ENCODE measurements around the gene G3BP1. TPM values are rescaled to one million over a fixed set of nuclear protein-coding genes. Genes with fewer than 3 reads are reported as not detected.
"Not testable (repeated sequence)": the region's sequence is repeated elsewhere in the genome, so short reads cannot be mapped to it uniquely, and the experiment has no call there.

Gene G3BP1
- total and polyA plus RNA-seq, 4 donors, result 75.5 to 131 (median 101) TPM

DNA sequence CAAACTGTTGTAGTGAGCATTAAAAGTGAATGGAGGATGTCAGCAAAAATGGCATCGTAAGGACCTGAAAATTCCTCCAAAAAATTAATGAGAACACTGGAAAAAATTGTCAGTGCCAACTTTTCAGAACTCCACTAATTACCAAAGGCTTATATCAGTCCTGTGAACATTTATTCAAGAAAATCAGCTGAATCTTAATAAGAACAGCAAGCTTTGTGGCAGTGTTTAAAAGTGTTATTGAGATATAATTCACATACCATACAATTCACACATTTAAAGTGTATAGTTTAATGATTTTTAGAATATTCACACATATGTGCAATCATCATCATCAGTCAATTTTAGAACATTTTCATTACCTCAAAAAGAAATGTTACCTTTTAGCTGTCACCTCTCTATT is 57.6 kb downstream of the G3BP1 start:
- H3K27ac ChIP-seq (ENCODE audit: low read depth, low read length), result no peak overlapping the region
- DNase-seq (ENCODE audit: low read depth in 4 of 6, low spot score in 6 of 6), result no peak
- no CpG with 5 or more reads among the region's 1 CpG for WGBS (ENCODE audit: insufficient coverage)
- no peaks in the 10 kb centered on the region for H3K36me3 ChIP-seq (ENCODE audit: control insufficient read depth, insufficient read depth, low read length)
- H3K4me3 ChIP-seq (ENCODE audit: low read depth, low read length), result no peak overlapping the region
- H3K27me3 ChIP-seq (ENCODE audit: control insufficient read depth, insufficient read depth, low read length), result no peaks in the 10 kb centered on the region
- no peaks in the 10 kb centered on the region for H3K4me1 ChIP-seq (ENCODE audit: control insufficient read depth, insufficient read depth, low read length)
- peaks cover 2% of the 10 kb centered on the region for H3K9me3 ChIP-seq (ENCODE audit: control insufficient read depth, insufficient read depth, low read length)

DNA sequence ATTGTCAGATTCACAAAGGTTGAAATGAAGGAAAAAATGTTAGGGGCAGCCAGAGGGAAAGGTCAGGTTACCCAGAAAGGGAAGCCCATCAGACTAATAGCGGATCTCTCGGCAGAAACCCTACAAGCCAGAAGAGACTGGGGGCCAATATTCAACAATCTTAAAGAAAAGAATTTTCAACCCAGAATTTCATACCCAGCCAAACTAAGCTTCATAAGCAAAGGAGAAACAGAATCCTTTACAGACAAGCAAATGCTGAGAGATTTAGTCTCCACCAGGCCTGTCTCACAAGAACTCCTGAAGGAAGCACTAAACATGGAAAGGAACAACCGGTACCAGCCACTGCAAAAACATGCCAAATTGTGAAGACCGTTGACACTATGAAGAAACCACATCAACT is 61.1 kb downstream of the G3BP1 start:
- H3K4me1 ChIP-seq (ENCODE audit: control insufficient read depth, insufficient read depth, low read length); H3K27ac ChIP-seq (ENCODE audit: low read depth, low read length); H3K4me3 ChIP-seq (ENCODE audit: low read depth, low read length); H3K36me3 ChIP-seq (ENCODE audit: control insufficient read depth, insufficient read depth, low read length); H3K27me3 ChIP-seq (ENCODE audit: control insufficient read depth, insufficient read depth, low read length); DNase-seq (ENCODE audit: low read depth in 4 of 6, low spot score in 6 of 6); H3K9me3 ChIP-seq (ENCODE audit: control insufficient read depth, insufficient read depth, low read length): not testable (repeated sequence)
- WGBS (ENCODE audit: insufficient coverage), result 100% methylated on average over 1 of the region's 4 CpGs

DNA sequence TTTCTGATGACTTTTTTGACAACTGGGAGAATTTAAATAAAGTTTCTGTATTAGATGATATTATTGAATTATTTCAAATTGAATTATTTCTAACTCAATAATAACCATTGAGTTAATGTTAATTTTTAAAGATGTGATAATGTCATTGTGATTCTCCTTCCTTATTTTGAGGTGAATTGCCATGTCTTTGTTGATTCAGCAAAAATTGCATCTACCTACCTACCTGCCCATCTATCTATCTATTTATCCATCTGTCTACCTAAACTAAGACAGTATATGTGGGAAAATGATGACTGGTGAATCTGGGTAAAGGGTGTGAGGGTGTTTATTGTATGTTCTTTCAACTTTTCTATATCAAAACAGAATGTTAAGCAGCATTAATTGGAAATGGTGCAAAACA is 75.0 kb downstream of the G3BP1 start:
- no peaks in the 10 kb centered on the region for H3K27me3 ChIP-seq (ENCODE audit: control insufficient read depth, insufficient read depth, low read length)
- DNase-seq (ENCODE audit: low read depth in 4 of 6, low spot score in 6 of 6), result no peak
- H3K4me1 ChIP-seq (ENCODE audit: control insufficient read depth, insufficient read depth, low read length), result no peaks in the 10 kb centered on the region
- no peak overlapping the region for H3K4me3 ChIP-seq (ENCODE audit: low read depth, low read length)
- no peak overlapping the region for H3K27ac ChIP-seq (ENCODE audit: low read depth, low read length)
- peaks cover 11% of the 10 kb centered on the region for H3K36me3 ChIP-seq (ENCODE audit: control insufficient read depth, insufficient read depth, low read length)
- H3K9me3 ChIP-seq (ENCODE audit: control insufficient read depth, insufficient read depth, low read length), result peaks cover 2% of the 10 kb centered on the region

DNA sequence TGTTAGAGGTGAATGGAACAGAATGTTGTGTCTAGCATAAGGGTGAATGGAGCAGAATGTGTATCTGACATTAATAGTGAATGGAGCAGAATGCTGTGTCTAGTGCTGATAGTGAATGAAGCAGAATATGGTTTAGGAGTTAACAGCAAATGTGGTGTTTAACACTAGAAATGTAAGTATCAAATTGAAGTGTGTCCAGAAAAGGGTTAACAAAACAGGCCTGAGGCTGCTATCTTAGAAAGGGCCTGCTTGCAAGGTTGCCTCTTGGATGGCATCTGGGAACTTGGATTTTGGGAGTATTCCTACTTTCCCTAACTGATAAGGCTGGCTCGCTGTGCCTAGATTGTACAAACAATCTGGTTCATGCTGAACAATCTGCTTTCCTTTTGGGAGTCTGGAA is 76.1 kb downstream of the G3BP1 start:
- Histone ChIP-seq H3K27me3 (ENCODE audit: control insufficient read depth, insufficient read depth, low read length) (no peaks in the 10 kb centered on the region), H3K9me3 (ENCODE audit: control insufficient read depth, insufficient read depth, low read length) (peaks cover 2% of the 10 kb centered on the region), H3K27ac (ENCODE audit: low read depth, low read length) (no peak overlapping the region), H3K4me3 (ENCODE audit: low read depth, low read length) (no peak overlapping the region), H3K36me3 (ENCODE audit: control insufficient read depth, insufficient read depth, low read length) (peaks cover 11% of the 10 kb centered on the region), H3K4me1 (ENCODE audit: control insufficient read depth, insufficient read depth, low read length) (no peaks in the 10 kb centered on the region)
- peak in 1 of 6 donors; percentile 87 for DNase-seq (ENCODE audit: low read depth in 4 of 6, low spot score in 6 of 6)
- WGBS (ENCODE audit: insufficient coverage), result 100% methylated on average over 1 of the region's 1 CpG

DNA sequence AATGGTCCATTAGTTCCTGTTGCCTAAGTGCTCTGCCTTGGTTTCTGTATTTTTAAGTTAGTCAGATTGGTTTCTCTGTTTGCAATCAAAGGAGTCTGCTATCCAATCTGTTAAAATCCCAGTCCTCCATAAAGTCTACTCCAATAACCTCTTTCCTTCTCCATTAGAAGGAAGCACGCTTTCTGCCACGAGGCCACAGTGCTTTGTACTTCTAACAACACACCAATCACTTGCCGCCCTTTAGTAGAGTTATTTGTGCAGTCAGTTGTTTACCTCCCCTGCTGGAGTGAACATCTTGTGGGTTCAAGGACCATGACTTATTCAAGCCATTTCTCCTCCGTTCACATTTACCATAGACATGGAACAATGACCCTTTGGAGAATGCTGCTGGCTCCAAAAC is 83.9 kb downstream of the G3BP1 start:
- peak in 1 of 6 donors; percentile 27 for DNase-seq (ENCODE audit: low read depth in 4 of 6, low spot score in 6 of 6)
- Histone ChIP-seq H3K27ac (ENCODE audit: low read depth, low read length) (no peak overlapping the region), H3K36me3 (ENCODE audit: control insufficient read depth, insufficient read depth, low read length) (peaks cover 5% of the 10 kb centered on the region), H3K27me3 (ENCODE audit: control insufficient read depth, insufficient read depth, low read length) (no peaks in the 10 kb centered on the region), H3K4me1 (ENCODE audit: control insufficient read depth, insufficient read depth, low read length) (no peaks in the 10 kb centered on the region), H3K4me3 (ENCODE audit: low read depth, low read length) (no peak overlapping the region), H3K9me3 (ENCODE audit: control insufficient read depth, insufficient read depth, low read length) (no peaks in the 10 kb centered on the region)
- WGBS (ENCODE audit: insufficient coverage), result no CpG with 5 or more reads among the region's 4 CpGs

DNA sequence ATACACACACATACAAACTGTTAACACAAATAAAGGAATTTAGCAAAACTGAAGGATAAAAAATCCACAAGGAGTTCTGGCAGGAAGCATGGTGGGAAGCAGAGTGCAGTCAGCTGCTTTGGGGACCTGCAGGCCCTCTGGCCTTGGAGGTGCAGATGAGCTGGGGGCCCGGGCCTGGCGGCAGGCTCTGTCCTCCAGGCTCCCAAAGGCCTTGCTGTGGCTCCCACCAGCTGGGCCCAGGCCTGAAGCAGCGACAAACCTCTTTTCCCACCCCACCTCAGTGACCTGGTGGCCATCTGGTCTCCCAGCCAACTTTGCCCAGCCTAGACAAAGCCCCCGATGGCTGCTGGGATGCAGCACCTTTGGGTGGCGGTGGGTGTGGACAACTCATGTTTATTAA is 85.1 kb downstream of the G3BP1 start:
- no peak for DNase-seq (ENCODE audit: low read depth in 4 of 6, low spot score in 6 of 6)
- Histone ChIP-seq H3K36me3 (ENCODE audit: control insufficient read depth, insufficient read depth, low read length) (peaks cover 5% of the 10 kb centered on the region), H3K4me3 (ENCODE audit: low read depth, low read length) (no peak overlapping the region), H3K9me3 (ENCODE audit: control insufficient read depth, insufficient read depth, low read length) (no peaks in the 10 kb centered on the region), H3K27me3 (ENCODE audit: control insufficient read depth, insufficient read depth, low read length) (no peaks in the 10 kb centered on the region), H3K4me1 (ENCODE audit: control insufficient read depth, insufficient read depth, low read length) (no peaks in the 10 kb centered on the region), H3K27ac (ENCODE audit: low read depth, low read length) (no peak overlapping the region)
- 91% methylated on average over 4 of the region's 5 CpGs for WGBS (ENCODE audit: insufficient coverage)

DNA sequence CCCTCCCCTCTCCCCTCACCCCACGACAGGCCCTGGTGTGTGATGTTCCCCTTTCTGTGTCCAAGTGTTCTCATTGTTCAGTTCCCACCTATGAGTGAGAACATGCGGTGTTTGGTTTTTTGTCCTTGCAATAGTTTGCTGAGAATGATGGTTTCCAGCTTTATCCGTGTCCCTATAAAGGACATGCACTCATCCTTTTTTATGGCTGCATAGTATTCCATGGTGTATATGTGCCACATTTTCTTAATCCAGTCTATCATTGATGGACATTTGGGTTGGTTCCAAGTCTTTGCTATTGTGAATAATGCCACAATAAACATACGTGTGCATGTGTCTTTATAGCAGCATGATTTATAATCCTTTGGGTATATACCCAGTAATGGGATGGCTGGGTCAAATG is 89.1 kb downstream of the G3BP1 start:
- not testable (repeated sequence) for H3K27me3 ChIP-seq (ENCODE audit: control insufficient read depth, insufficient read depth, low read length)

More for the DNA sequence above, 89.1 kb downstream of the G3BP1 start:
- H3K36me3 ChIP-seq (ENCODE audit: control insufficient read depth, insufficient read depth, low read length); H3K4me3 ChIP-seq (ENCODE audit: low read depth, low read length); H3K9me3 ChIP-seq (ENCODE audit: control insufficient read depth, insufficient read depth, low read length); H3K4me1 ChIP-seq (ENCODE audit: control insufficient read depth, insufficient read depth, low read length); H3K27ac ChIP-seq (ENCODE audit: low read depth, low read length); DNase-seq (ENCODE audit: low read depth in 4 of 6, low spot score in 6 of 6): not testable (repeated sequence)
- WGBS (ENCODE audit: insufficient coverage), result no CpG with 5 or more reads among the region's 4 CpGs

Other genes with a start within 250 kb of the G3BP1 start
- gene FAT2, start 180.6 kb upstream of the G3BP1 start, total RNA-seq, result 10 to 100 TPM in 1 of 2 donors, 1 to 10 TPM in 1; 3.2 to 32.6 TPM
- 1 to 10 TPM in 1 of 2 donors, under 1 TPM in 1; 0.82 to 5.1 TPM for gene FAT2, start 180.6 kb upstream of the G3BP1 start, polyA plus RNA-seq (ENCODE audit: insufficient read length in 2 of 2)
- gene SPARC, start 85.0 kb upstream of the G3BP1 start, total RNA-seq, result 1,000 to 10,000 TPM; 2,298 to 4,374 TPM
- gene SPARC, start 85.0 kb upstream of the G3BP1 start, polyA plus RNA-seq (ENCODE audit: insufficient read length in 2 of 2), result 1,000 to 10,000 TPM; 1,307 to 2,283 TPM
- 100 to 1,000 TPM in 1 of 2 donors, 10 to 100 TPM in 1; 57.3 to 116 TPM for gene ATOX1, start 13.3 kb upstream of the G3BP1 start, total RNA-seq
- gene ATOX1, start 13.3 kb upstream of the G3BP1 start, polyA plus RNA-seq (ENCODE audit: insufficient read length in 2 of 2), result 100 to 1,000 TPM; 102 to 105 TPM
- gene GLRA1, start 152.9 kb downstream of the G3BP1 start, total RNA-seq, result 10 to 100 TPM in 1 of 2 donors, 1 to 10 TPM in 1; 5.1 to 39.1 TPM
- 10 to 100 TPM in 1 of 2 donors, 1 to 10 TPM in 1; 8.5 to 11.0 TPM for gene GLRA1, start 152.9 kb downstream of the G3BP1 start, polyA plus RNA-seq (ENCODE audit: insufficient read length in 2 of 2)

All from spinal cord (tissue), 10 donors.